Stimulated activated CD8-positive, alpha-beta memory T cell treated with anti-CD3 and anti-CD28 coated beads, Interleukin-7, amount 100 ng/mL, for 1 hour (primary cell): Measurements from ENCODE around the gene NCAN.
"Not testable (repeated sequence)": the region's sequence is repeated elsewhere in the genome, so short reads cannot be mapped to it uniquely, and the experiment has no call there.

Experiments
- DNase-seq, 2 donors: peaks; one replicate each; pipeline ENCODE4 v3.0.0-alpha.2; 2020; ENCODE audit warnings: low read depth in 2 of 2

NCAN gene

GRCh38 chr19:19193926-19194325 lies 17.8 kb upstream of the NCAN start:
- no peak for DNase-seq

- DNase-seq = no peak
Measured at GRCh38 chr19:19201697-19202630, 9.8 kb upstream of the NCAN start.

- DNase-seq = no peak
Measured at GRCh38 chr19:19202707-19203011, 9.1 kb upstream of the NCAN start.

GRCh38 chr19:19203012-19203856 lies 8.5 kb upstream of the NCAN start, which contains the start of gene NR2C2AP:
Gene NR2C2AP, minus strand, starts transcription at chr19:19203414. Its CDS starts 354 bp downstream, at chr19:19203060.
- peak; percentile 83 to 90 for DNase-seq

GRCh38 chr19:19204181-19204580 lies 7.6 kb upstream of the NCAN start:
- DNase-seq = no peak

GRCh38 chr19:19205416-19206410 lies 6.0 kb upstream of the NCAN start:
- DNase-seq = no peak

- DNase-seq = no peak
Measured at GRCh38 chr19:19206938-19207337, 4.8 kb upstream of the NCAN start.

GRCh38 chr19:19207637-19208572 lies 3.9 kb upstream of the NCAN start:
- no peak for DNase-seq

- DNase-seq = no peak
Measured at GRCh38 chr19:19209372-19209771, 2.4 kb upstream of the NCAN start.

- no peak for DNase-seq
Measured at GRCh38 chr19:19212916-19213315, 1.2 kb downstream of the NCAN start.

GRCh38 chr19:19213426-19214158 lies 1.8 kb downstream of the NCAN start:
- no peak for DNase-seq

GRCh38 chr19:19214159-19214490 lies 2.4 kb downstream of the NCAN start:
- no peak for DNase-seq

GRCh38 chr19:19214892-19215291 lies 3.1 kb downstream of the NCAN start:
- no peak for DNase-seq

- no peak for DNase-seq
Measured at GRCh38 chr19:19215792-19216191, 4.0 kb downstream of the NCAN start.

GRCh38 chr19:19217099-19217498 lies 5.3 kb downstream of the NCAN start:
- DNase-seq = no peak

GRCh38 chr19:19218911-19219310 lies 7.2 kb downstream of the NCAN start:
- DNase-seq = no peak

GRCh38 chr19:19221000-19221399 lies 9.2 kb downstream of the NCAN start:
- DNase-seq = not testable (repeated sequence)

- DNase-seq = no peak
Measured at GRCh38 chr19:19223060-19223459, 11.3 kb downstream of the NCAN start.

- DNase-seq = no peak
Measured at GRCh38 chr19:19223636-19224035, 11.9 kb downstream of the NCAN start.
